ENCODE results near the gene AFF3. TPM values are rescaled to one million over a fixed set of nuclear protein-coding genes. Genes with fewer than 3 reads are reported as not detected.

The AFF3 gene
- total RNA-seq, 3 donors from 2014 or later (not counting 1 experiment from before 2014, with no cell fraction given) = 4.6 to 9.6 (median 5.6) TPM

GRCh38 chr2:99698896-99699295 is 443.5 kb downstream of the AFF3 start:
- Histone ChIP-seq H3K4me1 (ENCODE audit: control insufficient read depth, insufficient read depth, low read length) (no peaks in the 10 kb centered on the region), H3K4me3 (ENCODE audit: low read length) (no peak overlapping the region), H3K27me3 (ENCODE audit: control insufficient read depth, insufficient read depth, low read length) (no peaks in the 10 kb centered on the region), H3K9me3 (ENCODE audit: control insufficient read depth, insufficient read depth, low read length) (no peaks in the 10 kb centered on the region), H3K36me3 (ENCODE audit: control insufficient read depth, insufficient read depth, low read length) (no peaks in the 10 kb centered on the region), H3K27ac (ENCODE audit: low read length) (no peak overlapping the region)
- WGBS (ENCODE audit: insufficient coverage) = 80% methylated on average over 2 of the region's 2 CpGs
- ATAC-seq (no peak), DNase-seq (no peak)
- H3K36me3 Mint-ChIP-seq = no peaks in the 10 kb centered on the region
- intact Hi-C loops (cut with micrococcal nuclease) = no loop called here
- H3K27me3 Mint-ChIP-seq (ENCODE audit: low read depth in 2 of 2) = peaks cover 0 to 3% of the 10 kb centered on the region in 2 donors
- no peak overlapping the region for H3K27ac Mint-ChIP-seq
- no peak overlapping the region for H3K4me3 Mint-ChIP-seq
- no peaks in the 10 kb centered on the region for H3K9me3 Mint-ChIP-seq
- TF ChIP-seq, protein P1, sequence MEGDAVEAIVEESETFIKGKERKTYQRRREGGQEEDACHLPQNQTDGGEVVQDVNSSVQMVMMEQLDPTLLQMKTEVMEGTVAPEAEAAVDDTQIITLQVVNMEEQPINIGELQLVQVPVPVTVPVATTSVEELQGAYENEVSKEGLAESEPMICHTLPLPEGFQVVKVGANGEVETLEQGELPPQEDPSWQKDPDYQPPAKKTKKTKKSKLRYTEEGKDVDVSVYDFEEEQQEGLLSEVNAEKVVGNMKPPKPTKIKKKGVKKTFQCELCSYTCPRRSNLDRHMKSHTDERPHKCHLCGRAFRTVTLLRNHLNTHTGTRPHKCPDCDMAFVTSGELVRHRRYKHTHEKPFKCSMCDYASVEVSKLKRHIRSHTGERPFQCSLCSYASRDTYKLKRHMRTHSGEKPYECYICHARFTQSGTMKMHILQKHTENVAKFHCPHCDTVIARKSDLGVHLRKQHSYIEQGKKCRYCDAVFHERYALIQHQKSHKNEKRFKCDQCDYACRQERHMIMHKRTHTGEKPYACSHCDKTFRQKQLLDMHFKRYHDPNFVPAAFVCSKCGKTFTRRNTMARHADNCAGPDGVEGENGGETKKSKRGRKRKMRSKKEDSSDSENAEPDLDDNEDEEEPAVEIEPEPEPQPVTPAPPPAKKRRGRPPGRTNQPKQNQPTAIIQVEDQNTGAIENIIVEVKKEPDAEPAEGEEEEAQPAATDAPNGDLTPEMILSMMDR (IDR thresholded peaks at IDR 0.05) = no peak
- H3K4me1 Mint-ChIP-seq = no peaks in the 10 kb centered on the region

GRCh38 chr2:99697811-99698568 is 444.4 kb downstream of the AFF3 start:
- Histone ChIP-seq H3K4me1 (ENCODE audit: control insufficient read depth, insufficient read depth, low read length) (no peaks in the 10 kb centered on the region), H3K36me3 (ENCODE audit: control insufficient read depth, insufficient read depth, low read length) (no peaks in the 10 kb centered on the region), H3K27ac (ENCODE audit: low read length) (no peak overlapping the region), H3K27me3 (ENCODE audit: control insufficient read depth, insufficient read depth, low read length) (no peaks in the 10 kb centered on the region), H3K9me3 (ENCODE audit: control insufficient read depth, insufficient read depth, low read length) (no peaks in the 10 kb centered on the region), H3K4me3 (ENCODE audit: low read length) (no peak overlapping the region)
- no peak overlapping the region for H3K27ac Mint-ChIP-seq
- TF ChIP-seq, protein P1 (IDR thresholded peaks at IDR 0.05) = no peak
- intact Hi-C loops (cut with micrococcal nuclease) = no loop called here
- ATAC-seq = no peak
- H3K9me3 Mint-ChIP-seq = no peaks in the 10 kb centered on the region
- no peaks in the 10 kb centered on the region for H3K27me3 Mint-ChIP-seq (ENCODE audit: low read depth in 2 of 2)
- H3K4me3 Mint-ChIP-seq = no peak overlapping the region
- H3K4me1 Mint-ChIP-seq = no peaks in the 10 kb centered on the region
- H3K36me3 Mint-ChIP-seq = no peaks in the 10 kb centered on the region
- DNase-seq = no peak

GRCh38 chr2:99695944-99696253 is 446.5 kb downstream of the AFF3 start:
- Mint-ChIP-seq H3K27ac (no peak overlapping the region), H3K4me1 (no peaks in the 10 kb centered on the region), H3K36me3 (no peaks in the 10 kb centered on the region), H3K9me3 (no peaks in the 10 kb centered on the region), H3K27me3 (ENCODE audit: low read depth in 2 of 2) (no peaks in the 10 kb centered on the region), H3K4me3 (no peak overlapping the region)
- Histone ChIP-seq H3K4me3 (ENCODE audit: low read length) (no peak overlapping the region), H3K4me1 (ENCODE audit: control insufficient read depth, insufficient read depth, low read length) (peaks cover 5% of the 10 kb centered on the region), H3K9me3 (ENCODE audit: control insufficient read depth, insufficient read depth, low read length) (no peaks in the 10 kb centered on the region), H3K36me3 (ENCODE audit: control insufficient read depth, insufficient read depth, low read length) (no peaks in the 10 kb centered on the region), H3K27ac (ENCODE audit: low read length) (no peak overlapping the region), H3K27me3 (ENCODE audit: control insufficient read depth, insufficient read depth, low read length) (no peaks in the 10 kb centered on the region)
- no peak for DNase-seq
- TF ChIP-seq, protein P1 (IDR thresholded peaks at IDR 0.05) = no peak
- intact Hi-C loops (cut with micrococcal nuclease) = no loop called here
- no peak for ATAC-seq

All from natural killer cell (primary cell).